HG03066 (cell line): ENCODE measurements around the gene LAMTOR3.

Experiments used
- ATAC-seq: cut with Tn5 transposase; IDR thresholded peaks from one replicate; pipeline ENCODE4 v1.9.1; 2021; ENCODE audit warnings: low read depth; ENCODE audit not compliant: unreplicated experiment

Gene LAMTOR3

DNA sequence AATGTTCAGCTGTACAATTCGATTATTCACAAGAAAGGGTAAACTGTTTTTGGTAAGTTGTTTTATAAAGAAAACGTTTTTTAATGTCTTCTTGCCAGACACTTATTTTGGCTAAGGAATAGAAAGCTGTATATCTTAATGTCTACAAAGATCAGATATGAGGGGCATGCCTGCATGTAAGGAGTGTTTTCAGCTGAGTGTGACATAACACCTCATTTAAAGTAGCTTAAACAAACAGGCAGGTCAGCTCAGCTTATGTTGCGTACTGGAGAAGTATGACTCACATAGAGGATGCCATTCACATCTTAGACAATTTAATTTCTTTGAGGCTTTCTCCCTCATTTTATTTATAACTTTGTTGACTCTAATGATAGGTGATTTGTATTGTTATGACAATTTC, 30.4 kb downstream of the LAMTOR3 start:
- no peak for ATAC-seq

GRCh38 chr4:99861120-99861905, 32.9 kb downstream of the LAMTOR3 start:
- no peak for ATAC-seq

GRCh38 chr4:99860521-99860920, 33.7 kb downstream of the LAMTOR3 start:
- no peak for ATAC-seq

DNA sequence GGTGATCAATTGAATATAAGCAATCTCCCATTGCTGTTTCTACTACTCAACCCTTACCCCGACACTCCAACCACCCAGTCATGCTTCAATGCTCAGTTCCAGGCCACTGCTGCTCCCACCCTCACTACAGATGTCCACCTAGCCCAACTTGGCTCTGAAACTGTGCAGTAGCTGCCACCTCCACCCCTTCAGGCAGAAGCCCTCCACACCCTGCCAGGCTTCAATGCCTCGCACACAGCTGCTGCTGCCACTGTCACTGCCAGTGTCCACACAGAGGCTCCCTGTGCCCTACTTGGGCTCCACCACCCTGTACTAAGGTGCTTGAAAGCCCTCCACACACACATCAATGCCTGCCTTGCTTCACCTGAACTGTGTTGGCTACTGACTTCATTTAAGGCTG, 34.6 kb downstream of the LAMTOR3 start:
- no peak for ATAC-seq

- ATAC-seq = no peak
Measured at GRCh38 chr4:99857307-99857706, 36.9 kb downstream of the LAMTOR3 start.

DNA sequence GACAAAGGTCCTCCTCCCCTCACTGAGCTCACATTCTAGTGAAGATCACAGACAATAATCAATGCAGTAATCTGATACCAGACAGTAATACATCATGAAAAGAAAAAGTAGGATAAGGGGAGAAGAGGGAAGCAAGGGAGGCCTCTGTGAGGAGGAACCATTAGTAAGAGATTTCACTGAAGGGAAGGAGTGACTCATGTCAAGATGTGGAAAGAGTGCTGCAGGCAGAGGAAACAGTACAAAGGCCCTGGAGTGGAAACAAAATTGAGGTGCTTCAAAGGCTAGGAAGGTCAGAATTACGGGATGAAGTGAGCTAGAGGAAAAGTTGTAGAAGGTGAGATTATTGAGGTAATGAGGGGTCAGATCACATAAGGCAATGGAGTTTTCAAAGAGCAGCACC, 38.1 kb downstream of the LAMTOR3 start:
- no peak for ATAC-seq

GRCh38 chr4:99855678-99856077, 38.5 kb downstream of the LAMTOR3 start:
- ATAC-seq = peak; percentile 48

GRCh38 chr4:99853999-99854398, 40.2 kb downstream of the LAMTOR3 start:
- ATAC-seq = no peak

GRCh38 chr4:99853190-99853589, 41.0 kb downstream of the LAMTOR3 start:
- ATAC-seq = no peak

- ATAC-seq = no peak
Measured at GRCh38 chr4:99852199-99852749, 42.0 kb downstream of the LAMTOR3 start.

DNA sequence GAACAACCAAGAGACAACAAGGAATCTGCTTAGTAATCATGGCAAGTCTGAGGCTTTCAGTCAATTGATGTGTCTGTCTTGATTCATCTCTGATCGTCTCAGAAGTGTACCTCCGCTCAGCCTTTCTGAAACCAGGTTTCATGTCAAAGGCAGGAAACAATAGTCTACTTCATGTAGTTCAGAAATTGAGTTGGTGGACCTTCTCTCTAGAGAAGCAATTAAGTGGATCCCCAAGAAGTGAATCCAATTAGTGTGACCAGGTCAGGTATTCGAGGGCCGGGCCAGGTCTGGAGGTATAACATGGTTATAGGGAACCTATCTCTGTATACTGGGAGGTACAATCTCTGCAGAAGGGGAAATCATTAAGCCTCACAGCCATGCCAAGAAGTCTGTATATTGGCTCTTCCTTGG, 45.6 kb downstream of the LAMTOR3 start:
- peak; percentile 39 for ATAC-seq

DNA sequence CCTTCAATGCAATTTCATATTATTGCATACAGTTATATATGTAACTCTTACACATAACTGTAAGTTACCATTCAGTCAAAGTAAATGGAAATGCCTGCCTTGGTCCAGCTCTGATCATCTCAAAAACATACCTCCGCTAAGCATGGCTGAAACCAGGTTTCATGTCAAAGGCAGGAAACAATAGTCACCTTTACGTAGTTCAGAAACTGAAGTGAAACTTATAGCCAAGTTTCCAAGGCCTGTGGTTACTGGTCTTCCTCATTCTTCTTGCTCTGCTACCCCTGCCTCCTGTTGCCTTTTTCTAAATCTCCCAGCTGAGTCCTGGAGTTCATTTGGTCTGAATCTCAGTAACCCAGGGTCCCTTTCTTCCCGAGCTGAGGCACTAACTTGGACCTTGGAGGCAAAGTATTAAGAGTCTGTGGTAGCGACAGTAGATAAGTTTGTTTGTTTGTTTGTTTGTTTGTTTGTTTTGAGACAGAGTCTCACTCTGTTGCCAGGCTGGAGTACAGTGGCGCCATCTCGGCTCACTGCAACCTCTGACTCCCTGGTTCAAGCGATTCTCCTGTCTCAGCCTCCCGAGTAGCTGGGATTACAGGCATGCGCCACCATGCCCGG, 46.8 kb downstream of the LAMTOR3 start:
- peak; percentile 66 for ATAC-seq

DNA sequence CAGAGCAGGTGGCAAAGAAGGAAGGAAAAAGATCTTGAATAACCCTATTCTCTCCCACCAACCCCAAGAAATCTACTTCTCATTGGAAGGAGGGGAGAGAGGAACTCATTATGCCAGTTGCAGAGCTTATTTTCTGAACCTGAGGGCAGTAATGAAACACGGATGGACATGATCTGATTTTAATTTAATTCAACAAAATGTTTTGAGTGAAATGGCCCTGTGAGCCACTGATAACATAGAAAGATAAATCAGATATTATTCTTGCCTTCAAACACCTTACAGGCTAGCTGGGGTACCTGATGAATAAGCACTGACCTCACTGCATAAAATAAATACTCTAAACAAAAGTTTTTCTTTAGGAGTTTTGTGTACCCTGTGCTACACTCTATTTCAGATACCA, 47.3 kb downstream of the LAMTOR3 start:
- ATAC-seq = no peak

GRCh38 chr4:99845708-99846469, 48.3 kb downstream of the LAMTOR3 start:
- no peak for ATAC-seq

- ATAC-seq = no peak
Measured at GRCh38 chr4:99845179-99845578, 49.0 kb downstream of the LAMTOR3 start.

- no peak for ATAC-seq
Measured at GRCh38 chr4:99844048-99844447, 50.2 kb downstream of the LAMTOR3 start.

- no peak for ATAC-seq
Measured at GRCh38 chr4:99843413-99843812, 50.8 kb downstream of the LAMTOR3 start.

DNA sequence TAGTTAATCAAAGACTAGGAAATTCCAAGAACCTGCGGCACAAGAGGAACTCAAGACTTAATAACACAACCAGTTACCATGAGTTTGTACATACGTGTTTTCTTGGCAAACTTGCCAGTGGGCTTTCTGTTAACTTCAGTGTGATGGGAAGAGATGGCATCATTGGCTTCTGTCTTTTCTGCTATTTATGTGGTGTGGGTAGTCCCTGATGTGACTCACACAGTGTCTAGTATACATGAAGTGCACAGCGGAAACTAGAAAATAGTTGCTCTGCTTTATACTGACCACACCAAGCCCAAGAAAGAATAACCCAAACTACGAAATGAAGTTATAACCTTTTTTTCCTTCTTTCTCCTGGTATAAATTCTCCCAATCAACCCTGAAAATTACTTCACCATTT, 53.1 kb downstream of the LAMTOR3 start:
- no peak for ATAC-seq

GRCh38 chr4:99838927-99839326, 55.3 kb downstream of the LAMTOR3 start:
- no peak for ATAC-seq

DNA sequence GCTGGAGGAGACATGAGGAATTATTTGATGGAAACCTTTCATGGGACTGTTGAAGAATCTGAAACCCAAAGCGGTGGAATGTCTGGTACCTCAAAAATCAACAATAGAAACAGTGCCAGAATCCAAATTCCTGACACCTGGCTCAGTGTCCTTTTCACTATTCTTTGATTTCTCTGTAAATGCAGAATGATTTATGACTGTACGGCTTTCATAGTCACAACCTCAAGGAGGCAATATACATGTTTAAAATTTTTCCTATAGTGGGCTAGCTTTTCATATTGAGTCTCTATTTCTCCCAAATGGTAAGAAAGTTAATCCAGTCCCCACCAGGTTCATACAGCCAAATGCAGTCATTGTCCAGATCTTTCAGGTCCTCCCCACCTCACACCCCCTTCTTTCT, 58.3 kb downstream of the LAMTOR3 start:
- ATAC-seq = no peak

DNA sequence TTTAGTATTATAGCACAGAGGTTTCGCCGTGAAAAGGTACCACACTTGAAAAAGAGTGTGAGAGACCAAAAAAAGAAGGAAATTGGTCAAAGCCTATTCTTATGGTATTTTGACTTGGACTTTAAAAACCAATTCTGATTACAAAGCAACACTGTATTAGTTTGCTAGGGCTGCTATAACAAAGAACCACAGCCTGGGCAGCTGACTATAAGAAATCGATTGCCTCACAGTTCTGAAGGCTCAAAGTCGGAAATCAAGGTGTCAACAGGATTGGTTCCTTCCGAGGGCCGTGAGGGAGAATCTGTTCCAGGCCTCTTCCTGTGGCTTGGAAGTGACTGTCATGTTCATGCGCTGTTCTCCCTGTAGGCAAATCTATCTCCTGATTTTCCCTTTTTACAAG, 59.7 kb downstream of the LAMTOR3 start:
- no peak for ATAC-seq
